Central memory CD8-positive, alpha-beta T cell (primary cell): Measurements from ENCODE around the gene CTBP1.

Source experiments
- ATAC-seq: fragments of 150-1000 bp; cut with Tn5 transposase; replicated peaks from 2 replicates; pipeline ENCODE4 v1.10.0; 2022; ENCODE audit warnings: mild to moderate bottlenecking, moderate FRiP score, moderate number of reproducible peaks; ENCODE audit not compliant: poor library complexity, severe bottlenecking; ENCODE audit errors: extremely low read depth
- DNase-seq, 2 donors: peaks; one replicate each; pipeline ENCODE4 v3.0.0; 2021; ENCODE audit warnings: low spot score in 2 of 2
- H3K27ac Mint-ChIP-seq: one replicate; pipeline ENCODE4 v1.8.0; 2022; ENCODE audit warnings: low read depth, mild to moderate bottlenecking, moderate library complexity, mixed read lengths
- H3K27me3 Mint-ChIP-seq: one replicate; pipeline ENCODE4 v1.8.0; 2022; ENCODE audit warnings: mixed read lengths
- H3K36me3 Mint-ChIP-seq: one replicate; pipeline ENCODE4 v1.8.0; 2022; ENCODE audit warnings: mild to moderate bottlenecking, moderate library complexity, mixed read lengths; ENCODE audit not compliant: insufficient read depth
- H3K4me1 Mint-ChIP-seq: one replicate; pipeline ENCODE4 v1.8.0; 2022; ENCODE audit warnings: mixed read lengths
- H3K4me3 Mint-ChIP-seq: one replicate; pipeline ENCODE4 v1.8.0; 2022; ENCODE audit warnings: mild to moderate bottlenecking, moderate library complexity, mixed read lengths
- H3K9me3 Mint-ChIP-seq: one replicate; pipeline ENCODE4 v1.8.0; 2022; ENCODE audit warnings: mixed read lengths

The CTBP1 gene

GRCh38 chr4:1230316-1230715 is 18.6 kb downstream of the CTBP1 start:
- H3K27ac Mint-ChIP-seq = no peak overlapping the region
- H3K4me1 Mint-ChIP-seq = peaks cover 34% of the 10 kb centered on the region
- peaks cover 48% of the 10 kb centered on the region for H3K36me3 Mint-ChIP-seq
- no peak overlapping the region for H3K4me3 Mint-ChIP-seq
- DNase-seq (no peak), ATAC-seq (no peak)
- H3K27me3 Mint-ChIP-seq = no peaks in the 10 kb centered on the region
- no peaks in the 10 kb centered on the region for H3K9me3 Mint-ChIP-seq

- Mint-ChIP-seq H3K27me3 (no peaks in the 10 kb centered on the region), H3K4me3 (no peak overlapping the region), H3K27ac (no peak overlapping the region), H3K9me3 (no peaks in the 10 kb centered on the region), H3K36me3 (peaks cover 47% of the 10 kb centered on the region), H3K4me1 (peaks cover 37% of the 10 kb centered on the region)
- ATAC-seq (no peak), DNase-seq (no peak)
Measured at GRCh38 chr4:1229117-1229849, 19.6 kb downstream of the CTBP1 start.

- Mint-ChIP-seq H3K27ac (no peak overlapping the region), H3K36me3 (peaks cover 43% of the 10 kb centered on the region), H3K9me3 (no peaks in the 10 kb centered on the region), H3K4me3 (no peak overlapping the region), H3K27me3 (no peaks in the 10 kb centered on the region), H3K4me1 (peaks cover 34% of the 10 kb centered on the region)
- DNase-seq (no peak), ATAC-seq (no peak)
Measured at GRCh38 chr4:1227816-1228215, 21.1 kb downstream of the CTBP1 start.

GRCh38 chr4:1226598-1226997 is 22.3 kb downstream of the CTBP1 start:
- H3K36me3 Mint-ChIP-seq = peaks cover 38% of the 10 kb centered on the region
- H3K27me3 Mint-ChIP-seq = no peaks in the 10 kb centered on the region
- no peak for ATAC-seq

GRCh38 chr4:1226144-1226481 is 22.8 kb downstream of the CTBP1 start:
- DNase-seq (no peak), ATAC-seq (no peak)
- Mint-ChIP-seq H3K4me1 (peaks cover 23% of the 10 kb centered on the region), H3K27ac (no peak overlapping the region), H3K36me3 (peaks cover 39% of the 10 kb centered on the region), H3K4me3 (no peak overlapping the region), H3K9me3 (no peaks in the 10 kb centered on the region), H3K27me3 (no peaks in the 10 kb centered on the region)

More at GRCh38 chr4:1226598-1226997, 22.3 kb downstream of the CTBP1 start:
- Mint-ChIP-seq H3K27ac (no peak overlapping the region), H3K9me3 (no peaks in the 10 kb centered on the region), H3K4me1 (peaks cover 23% of the 10 kb centered on the region), H3K4me3 (no peak overlapping the region)
- DNase-seq = no peak

GRCh38 chr4:1225272-1226143 is 23.4 kb downstream of the CTBP1 start:
- DNase-seq = no peak
- ATAC-seq = no peak
- Mint-ChIP-seq H3K4me1 (peaks cover 23% of the 10 kb centered on the region), H3K27me3 (no peaks in the 10 kb centered on the region), H3K9me3 (no peaks in the 10 kb centered on the region), H3K27ac (no peak overlapping the region), H3K36me3 (peaks cover 40% of the 10 kb centered on the region), H3K4me3 (no peak overlapping the region)

GRCh38 chr4:1223841-1224809 is 24.8 kb downstream of the CTBP1 start:
- H3K4me3 Mint-ChIP-seq = no peak overlapping the region
- peak overlapping the region; percentile 55 for H3K27ac Mint-ChIP-seq
- ATAC-seq = no peak
- H3K9me3 Mint-ChIP-seq = no peaks in the 10 kb centered on the region
- peaks cover 30% of the 10 kb centered on the region for H3K4me1 Mint-ChIP-seq
- H3K36me3 Mint-ChIP-seq = peaks cover 38% of the 10 kb centered on the region
- H3K27me3 Mint-ChIP-seq = no peaks in the 10 kb centered on the region
- DNase-seq = no peak

- no peak for DNase-seq
- no peak overlapping the region for H3K4me3 Mint-ChIP-seq
- H3K4me1 Mint-ChIP-seq = peaks cover 40% of the 10 kb centered on the region
- no peaks in the 10 kb centered on the region for H3K27me3 Mint-ChIP-seq
- no peak for ATAC-seq
- H3K36me3 Mint-ChIP-seq = peaks cover 35% of the 10 kb centered on the region
- no peaks in the 10 kb centered on the region for H3K9me3 Mint-ChIP-seq
- peak overlapping the region; percentile 55 for H3K27ac Mint-ChIP-seq
Measured at GRCh38 chr4:1222938-1223690, 25.8 kb downstream of the CTBP1 start.

GRCh38 chr4:1222036-1222789 is 26.7 kb downstream of the CTBP1 start:
- H3K27me3 Mint-ChIP-seq = no peaks in the 10 kb centered on the region
- DNase-seq (no peak), ATAC-seq (no peak)
- peaks cover 34% of the 10 kb centered on the region for H3K36me3 Mint-ChIP-seq
- H3K4me3 Mint-ChIP-seq = no peak overlapping the region
- H3K4me1 Mint-ChIP-seq = peaks cover 42% of the 10 kb centered on the region
- no peaks in the 10 kb centered on the region for H3K9me3 Mint-ChIP-seq
- no peak overlapping the region for H3K27ac Mint-ChIP-seq

- H3K27me3 Mint-ChIP-seq = no peaks in the 10 kb centered on the region
- peaks cover 28% of the 10 kb centered on the region for H3K36me3 Mint-ChIP-seq
- DNase-seq (no peak), ATAC-seq (no peak)
- H3K4me3 Mint-ChIP-seq = no peak overlapping the region
- H3K27ac Mint-ChIP-seq = peak overlapping the region; percentile 61
- H3K9me3 Mint-ChIP-seq = no peaks in the 10 kb centered on the region
- H3K4me1 Mint-ChIP-seq = peaks cover 48% of the 10 kb centered on the region
Measured at GRCh38 chr4:1221155-1221870, 27.6 kb downstream of the CTBP1 start.

DNA sequence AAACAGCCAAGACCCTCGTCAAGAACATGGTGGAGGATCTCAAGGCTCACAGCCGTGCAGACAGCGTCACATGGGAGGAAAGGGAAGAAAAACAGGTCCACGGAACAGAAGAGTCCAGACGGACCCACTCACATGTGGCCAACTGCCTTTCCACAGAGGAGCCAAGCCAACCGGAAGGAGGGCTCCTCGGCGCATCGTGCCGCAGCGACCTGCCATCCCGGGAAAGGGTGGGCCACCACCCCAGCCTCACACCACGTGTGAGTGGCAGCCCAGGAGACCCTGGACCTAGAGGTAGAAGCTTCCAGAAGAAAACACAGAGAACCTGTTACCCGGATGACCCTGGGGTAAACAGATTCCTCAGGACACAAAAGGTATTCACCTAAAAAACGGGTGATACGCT is 28.4 kb downstream of the CTBP1 start:
- no peaks in the 10 kb centered on the region for H3K9me3 Mint-ChIP-seq

More for the DNA sequence above, 28.4 kb downstream of the CTBP1 start:
- peaks cover 48% of the 10 kb centered on the region for H3K4me1 Mint-ChIP-seq
- no peaks in the 10 kb centered on the region for H3K27me3 Mint-ChIP-seq
- peak overlapping the region; percentile 61 for H3K27ac Mint-ChIP-seq
- H3K36me3 Mint-ChIP-seq = peaks cover 27% of the 10 kb centered on the region
- no peak overlapping the region for H3K4me3 Mint-ChIP-seq
- ATAC-seq (no peak), DNase-seq (no peak)
